OCI-LY1 (cell line): ENCODE results near the gene GGT5.
"Not testable (repeated sequence)": the region's sequence is repeated elsewhere in the genome, so short reads cannot be mapped to it uniquely, and the experiment has no call there.

Experiments used
- H2AFZ ChIP-seq: fragments of 200-600 bp; sonication (generic), shearing (Covaris generic); 2 replicates; pipeline ENCODE4 v1.6.0; 2014; ENCODE audit warnings: antibody characterized with exemption, mild to moderate bottlenecking, low read length
- H3F3A ChIP-seq: fragments of 200-600 bp; sonication (generic), shearing (Covaris generic); 2 replicates; pipeline ENCODE4 v1.6.0; 2014; ENCODE audit warnings: mild to moderate bottlenecking, antibody characterized with exemption, low read length, moderate library complexity; ENCODE audit not compliant: insufficient read depth
- H3K27ac ChIP-seq: fragments of 200-600 bp; sonication (generic); 2 replicates; pipeline ENCODE4 v1.5.1; 2014; ENCODE audit warnings: low read length, mixed run types, mild to moderate bottlenecking, low read depth; ENCODE audit not compliant: poor library complexity, severe bottlenecking
- H3K27me3 ChIP-seq: fragments of 200-600 bp; sonication (generic); 2 replicates; pipeline ENCODE4 v1.6.0; 2014; ENCODE audit warnings: antibody characterized with exemption, mild to moderate bottlenecking, low read length, moderate library complexity; ENCODE audit not compliant: insufficient read depth
- H3K36me3 ChIP-seq: fragments of 200-600 bp; sonication (generic); 2 replicates; pipeline ENCODE4 v1.6.1; 2014; ENCODE audit warnings: mild to moderate bottlenecking, antibody characterized with exemption, low read length, moderate library complexity, mixed read lengths; ENCODE audit not compliant: insufficient read depth
- H3K4me1 ChIP-seq: fragments of 200-600 bp; sonication (generic); 2 replicates; pipeline ENCODE4 v1.5.1; 2014; ENCODE audit warnings: mild to moderate bottlenecking, low read length, moderate library complexity; ENCODE audit not compliant: insufficient read depth, severe bottlenecking
- H3K4me2 ChIP-seq: fragments of 200-600 bp; sonication (generic), shearing (Covaris generic); 2 replicates; pipeline ENCODE4 v1.6.1; 2014; ENCODE audit warnings: low read length
- H3K4me3 ChIP-seq: fragments of 200-600 bp; sonication (generic); 2 replicates; pipeline ENCODE4 v1.5.1; 2014; ENCODE audit warnings: low read length, low read depth, mild to moderate bottlenecking, mixed read lengths; ENCODE audit not compliant: poor library complexity, severe bottlenecking
- H3K79me2 ChIP-seq: fragments of 200-600 bp; shearing (Covaris generic); 2 replicates; pipeline ENCODE4 v1.6.1; 2016; ENCODE audit warnings: mixed run types, low read length, mixed read lengths; ENCODE audit not compliant: insufficient read depth
- H3K9ac ChIP-seq: fragments of 200-600 bp; sonication (generic), shearing (Covaris generic); 2 replicates; pipeline ENCODE4 v1.6.1; 2014; ENCODE audit warnings: mild to moderate bottlenecking, low read length, mixed read lengths
- H3K9me2 ChIP-seq: fragments of 200-600 bp; sonication (generic), shearing (Covaris generic); 2 replicates; pipeline ENCODE4 v1.6.1; 2014; ENCODE audit warnings: low read depth, mild to moderate bottlenecking, low read length, mixed read lengths
- H3K9me3 ChIP-seq: fragments of 200-600 bp; shearing (Covaris generic); 2 replicates; pipeline ENCODE4 v1.6.1; 2014; ENCODE audit warnings: low read length, mixed read lengths
- H4K20me1 ChIP-seq: fragments of 200-600 bp; sonication (generic), shearing (Covaris generic); 2 replicates; pipeline ENCODE4 v1.6.0; 2016; ENCODE audit warnings: mild to moderate bottlenecking, low read length; ENCODE audit not compliant: insufficient read depth
- EZH2 ChIP-seq: fragments of 200-600 bp; sonication (generic), shearing (Covaris generic); IDR thresholded peaks from 2 replicates; pipeline ENCODE4 v1.8.0; 2017; ENCODE audit warnings: borderline replicate concordance, mixed run types, mild to moderate bottlenecking, antibody characterized with exemption, low read length, moderate library complexity, mixed read lengths
- TF ChIP-seq, protein P1 (sequence below): fragments of 200-600 bp; sonication (generic), shearing (Covaris generic); IDR thresholded peaks from 2 replicates; pipeline ENCODE4 v1.5.1; 2017; ENCODE audit warnings: mild to moderate bottlenecking, antibody characterized with exemption, low read length, moderate library complexity, mixed read lengths

GGT5 gene

DNA sequence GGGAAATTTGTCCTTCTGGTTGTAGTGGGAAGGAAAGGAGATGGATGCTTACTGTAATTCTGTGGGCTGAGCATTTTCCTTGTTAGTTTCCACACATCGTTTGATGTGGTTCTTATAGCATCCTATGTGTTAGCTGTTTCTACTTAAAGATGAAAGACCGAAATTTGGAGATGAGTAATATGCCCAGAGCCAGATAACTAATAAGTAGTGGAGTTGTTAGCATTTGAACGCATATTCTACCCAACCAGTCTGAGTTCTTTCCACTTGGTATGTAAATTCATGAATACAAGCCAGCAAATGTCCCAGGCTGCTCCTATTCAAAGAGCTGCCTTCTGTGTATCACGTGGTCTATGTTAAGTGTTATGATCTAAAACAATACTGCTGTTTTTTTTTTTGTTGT, 40.4 kb upstream of the GGT5 start:
- Histone ChIP-seq H3K9ac (no peak overlapping the region), H3K36me3 (peaks cover 13% of the 10 kb centered on the region; the same call in 1 of the 2 replicates), H3K4me3 (no peak overlapping the region), H3F3A (no peaks in the 10 kb centered on the region), H4K20me1 (peaks cover 4% of the 10 kb centered on the region; the same call in 1 of the 2 replicates), H3K27ac (no peak overlapping the region), H2AFZ (no peak overlapping the region), H3K4me2 (no peak overlapping the region), H3K27me3 (no peaks in the 10 kb centered on the region), H3K4me1 (peaks cover 29% of the 10 kb centered on the region), H3K9me3 (no peaks in the 10 kb centered on the region), H3K79me2 (peaks cover 78% of the 10 kb centered on the region), H3K9me2 (no peaks in the 10 kb centered on the region)
- TF ChIP-seq, protein P1, sequence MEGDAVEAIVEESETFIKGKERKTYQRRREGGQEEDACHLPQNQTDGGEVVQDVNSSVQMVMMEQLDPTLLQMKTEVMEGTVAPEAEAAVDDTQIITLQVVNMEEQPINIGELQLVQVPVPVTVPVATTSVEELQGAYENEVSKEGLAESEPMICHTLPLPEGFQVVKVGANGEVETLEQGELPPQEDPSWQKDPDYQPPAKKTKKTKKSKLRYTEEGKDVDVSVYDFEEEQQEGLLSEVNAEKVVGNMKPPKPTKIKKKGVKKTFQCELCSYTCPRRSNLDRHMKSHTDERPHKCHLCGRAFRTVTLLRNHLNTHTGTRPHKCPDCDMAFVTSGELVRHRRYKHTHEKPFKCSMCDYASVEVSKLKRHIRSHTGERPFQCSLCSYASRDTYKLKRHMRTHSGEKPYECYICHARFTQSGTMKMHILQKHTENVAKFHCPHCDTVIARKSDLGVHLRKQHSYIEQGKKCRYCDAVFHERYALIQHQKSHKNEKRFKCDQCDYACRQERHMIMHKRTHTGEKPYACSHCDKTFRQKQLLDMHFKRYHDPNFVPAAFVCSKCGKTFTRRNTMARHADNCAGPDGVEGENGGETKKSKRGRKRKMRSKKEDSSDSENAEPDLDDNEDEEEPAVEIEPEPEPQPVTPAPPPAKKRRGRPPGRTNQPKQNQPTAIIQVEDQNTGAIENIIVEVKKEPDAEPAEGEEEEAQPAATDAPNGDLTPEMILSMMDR, result no peak
- TF ChIP-seq EZH2, result no peak

DNA sequence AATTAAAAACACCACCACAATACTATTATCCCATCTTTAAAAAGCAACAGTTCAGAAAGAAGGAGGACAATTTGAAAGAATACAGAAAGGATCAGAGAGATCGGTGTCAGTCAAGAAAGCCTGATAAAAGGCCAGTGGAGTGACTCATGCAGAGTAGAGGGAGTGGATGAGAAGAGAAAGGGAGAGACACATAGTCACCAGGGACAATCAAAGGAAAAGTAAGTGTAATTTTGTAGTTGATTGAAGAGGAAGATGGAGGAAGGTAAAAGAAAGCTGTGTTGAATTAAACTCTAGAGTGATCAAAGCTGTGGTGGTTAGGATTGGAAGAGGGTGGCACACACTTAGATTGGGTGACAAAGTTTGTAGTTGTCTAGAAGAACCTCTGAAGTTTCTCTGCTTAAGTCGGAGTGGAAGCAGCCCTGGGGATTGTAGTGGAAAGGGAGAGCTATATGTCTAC, 39.9 kb upstream of the GGT5 start:
- Histone ChIP-seq H2AFZ (no peak overlapping the region), H4K20me1 (peaks cover 4% of the 10 kb centered on the region; the same call in 1 of the 2 replicates), H3K36me3 (peaks cover 13% of the 10 kb centered on the region; the same call in 1 of the 2 replicates), H3K9ac (no peak overlapping the region), H3K9me3 (no peaks in the 10 kb centered on the region), H3K27ac (no peak overlapping the region), H3K9me2 (no peaks in the 10 kb centered on the region), H3K4me3 (no peak overlapping the region), H3K4me2 (no peak overlapping the region), H3F3A (no peaks in the 10 kb centered on the region), H3K79me2 (peaks cover 73% of the 10 kb centered on the region), H3K4me1 (peaks cover 25% of the 10 kb centered on the region), H3K27me3 (no peaks in the 10 kb centered on the region)
- TF ChIP-seq, protein P1, result no peak
- no peak for TF ChIP-seq EZH2

DNA sequence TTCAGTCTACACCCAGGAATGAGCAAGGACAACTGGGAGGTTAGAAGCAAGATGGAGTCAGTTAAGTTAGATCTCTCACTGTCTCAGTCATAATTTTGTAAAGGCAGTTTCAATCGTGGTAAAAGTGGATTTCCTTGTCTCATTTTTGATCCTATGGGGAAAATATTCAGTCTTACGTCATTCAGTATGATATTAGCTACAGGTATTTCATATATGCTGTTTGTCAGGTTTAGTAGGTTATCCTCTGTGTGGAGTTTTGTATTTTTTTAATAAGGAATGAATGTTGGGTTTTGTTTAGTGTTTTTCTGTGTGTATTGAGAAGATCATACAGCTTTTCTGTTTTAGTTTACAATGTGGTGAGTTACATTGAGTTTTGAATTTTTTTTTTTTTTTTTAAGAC, 37.5 kb upstream of the GGT5 start:
- Histone ChIP-seq H3K4me1 (peaks cover 13% of the 10 kb centered on the region), H2AFZ (no peak overlapping the region), H3K9me3 (no peaks in the 10 kb centered on the region), H4K20me1 (peaks cover 4% of the 10 kb centered on the region; the same call in 1 of the 2 replicates), H3K36me3 (peaks cover 19% of the 10 kb centered on the region; the same call in 1 of the 2 replicates), H3K4me2 (no peak overlapping the region), H3K4me3 (no peak overlapping the region), H3K79me2 (peaks cover 69% of the 10 kb centered on the region), H3F3A (no peaks in the 10 kb centered on the region), H3K9me2 (no peaks in the 10 kb centered on the region), H3K27me3 (no peaks in the 10 kb centered on the region), H3K27ac (no peak overlapping the region), H3K9ac (no peak overlapping the region)
- TF ChIP-seq EZH2, result no peak
- TF ChIP-seq, protein P1, result no peak

DNA sequence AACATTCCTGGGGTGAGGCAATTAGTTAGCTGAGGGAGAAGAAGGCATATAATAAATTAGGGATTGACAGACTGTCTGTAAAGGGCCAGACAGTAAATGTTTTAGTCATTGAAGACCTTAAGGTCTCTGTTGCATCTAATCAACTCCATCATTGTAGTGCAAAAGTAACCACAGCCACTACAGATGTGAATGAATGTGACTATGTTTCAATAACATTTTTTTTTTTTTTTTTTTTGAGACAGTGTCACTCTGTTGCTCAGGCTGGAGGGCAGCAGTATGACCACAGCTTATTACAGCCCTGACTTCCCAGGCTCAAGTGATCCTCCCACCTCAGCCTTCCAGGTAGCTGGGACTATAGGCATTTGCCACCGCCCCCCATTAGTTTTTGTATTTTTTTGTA, 35.5 kb upstream of the GGT5 start:
- H2AFZ ChIP-seq, H3K4me2 ChIP-seq, H3K27ac ChIP-seq, H3K4me3 ChIP-seq, H3K9me2 ChIP-seq, H3K9ac ChIP-seq, H3F3A ChIP-seq, H3K27me3 ChIP-seq, H3K9me3 ChIP-seq, H4K20me1 ChIP-seq: not testable (repeated sequence)
- H3K36me3 ChIP-seq, result peaks cover 17% of the 10 kb centered on the region; the same call in 1 of the 2 replicates
- peaks cover 16% of the 10 kb centered on the region for H3K4me1 ChIP-seq
- H3K79me2 ChIP-seq, result peaks cover 72% of the 10 kb centered on the region
